ENCODE measurements around the gene RAD18. TPM values are rescaled to one million over a fixed set of nuclear protein-coding genes. Genes with fewer than 3 reads are reported as not detected.

Gene RAD18
- total RNA-seq, 2 experiments from 2014 or later, result 44.5 to 45.4 TPM

- CTCF ChIA-PET, result no interaction called here
- intact Hi-C loops (cut with micrococcal nuclease), result no loop called here
- Mint-ChIP-seq H3K36me3 (ENCODE audit: low read depth) (no peaks in the 10 kb centered on the region), H3K9me3 (no peaks in the 10 kb centered on the region), H3K27ac (no peak overlapping the region), H3K4me3 (no peak overlapping the region), H3K27me3 (ENCODE audit: low read depth) (peaks cover under 1% of the 10 kb centered on the region), H3K4me1 (ENCODE audit: low read depth) (no peaks in the 10 kb centered on the region)
- DNase-seq, result no peak
Observed at GRCh38 chr3:8827641-8828040, 135.6 kb downstream of the RAD18 start.

Other genes with a start within 250 kb of the RAD18 start
- gene CAV3, start 229.7 kb downstream of the RAD18 start, total RNA-seq, result not detected
- under 1 TPM; 0.57 to 0.74 TPM for gene OXTR, start 193.9 kb downstream of the RAD18 start, total RNA-seq

Data from activated naive CD4-positive, alpha-beta T cell treated with anti-CD3 and anti-CD28 coated beads for 36 hours (primary cell).